ENCODE results near the gene SUMO2.

SUMO2 gene

GRCh38 chr17:75124041-75124818, 58.5 kb downstream of the SUMO2 start (continued):
- TF ChIP-seq, protein P1, sequence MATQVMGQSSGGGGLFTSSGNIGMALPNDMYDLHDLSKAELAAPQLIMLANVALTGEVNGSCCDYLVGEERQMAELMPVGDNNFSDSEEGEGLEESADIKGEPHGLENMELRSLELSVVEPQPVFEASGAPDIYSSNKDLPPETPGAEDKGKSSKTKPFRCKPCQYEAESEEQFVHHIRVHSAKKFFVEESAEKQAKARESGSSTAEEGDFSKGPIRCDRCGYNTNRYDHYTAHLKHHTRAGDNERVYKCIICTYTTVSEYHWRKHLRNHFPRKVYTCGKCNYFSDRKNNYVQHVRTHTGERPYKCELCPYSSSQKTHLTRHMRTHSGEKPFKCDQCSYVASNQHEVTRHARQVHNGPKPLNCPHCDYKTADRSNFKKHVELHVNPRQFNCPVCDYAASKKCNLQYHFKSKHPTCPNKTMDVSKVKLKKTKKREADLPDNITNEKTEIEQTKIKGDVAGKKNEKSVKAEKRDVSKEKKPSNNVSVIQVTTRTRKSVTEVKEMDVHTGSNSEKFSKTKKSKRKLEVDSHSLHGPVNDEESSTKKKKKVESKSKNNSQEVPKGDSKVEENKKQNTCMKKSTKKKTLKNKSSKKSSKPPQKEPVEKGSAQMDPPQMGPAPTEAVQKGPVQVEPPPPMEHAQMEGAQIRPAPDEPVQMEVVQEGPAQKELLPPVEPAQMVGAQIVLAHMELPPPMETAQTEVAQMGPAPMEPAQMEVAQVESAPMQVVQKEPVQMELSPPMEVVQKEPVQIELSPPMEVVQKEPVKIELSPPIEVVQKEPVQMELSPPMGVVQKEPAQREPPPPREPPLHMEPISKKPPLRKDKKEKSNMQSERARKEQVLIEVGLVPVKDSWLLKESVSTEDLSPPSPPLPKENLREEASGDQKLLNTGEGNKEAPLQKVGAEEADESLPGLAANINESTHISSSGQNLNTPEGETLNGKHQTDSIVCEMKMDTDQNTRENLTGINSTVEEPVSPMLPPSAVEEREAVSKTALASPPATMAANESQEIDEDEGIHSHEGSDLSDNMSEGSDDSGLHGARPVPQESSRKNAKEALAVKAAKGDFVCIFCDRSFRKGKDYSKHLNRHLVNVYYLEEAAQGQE (tag by site-specific recombination; IDR thresholded peaks at IDR 0.05), result no peak
- TF ChIP-seq, protein P2, sequence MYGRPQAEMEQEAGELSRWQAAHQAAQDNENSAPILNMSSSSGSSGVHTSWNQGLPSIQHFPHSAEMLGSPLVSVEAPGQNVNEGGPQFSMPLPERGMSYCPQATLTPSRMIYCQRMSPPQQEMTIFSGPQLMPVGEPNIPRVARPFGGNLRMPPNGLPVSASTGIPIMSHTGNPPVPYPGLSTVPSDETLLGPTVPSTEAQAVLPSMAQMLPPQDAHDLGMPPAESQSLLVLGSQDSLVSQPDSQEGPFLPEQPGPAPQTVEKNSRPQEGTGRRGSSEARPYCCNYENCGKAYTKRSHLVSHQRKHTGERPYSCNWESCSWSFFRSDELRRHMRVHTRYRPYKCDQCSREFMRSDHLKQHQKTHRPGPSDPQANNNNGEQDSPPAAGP (tag by site-specific recombination; IDR thresholded peaks at IDR 0.05), result peak; percentile 98
- TF ChIP-seq GLIS2 (tag by site-specific recombination; IDR thresholded peaks at IDR 0.05), result peak; percentile 70
- TF ChIP-seq SCRT1 (tag by site-specific recombination; IDR thresholded peaks at IDR 0.05; ENCODE audit: borderline replicate concordance), result no peak
- TF ChIP-seq BCL11A (tag by site-specific recombination; IDR thresholded peaks at IDR 0.05; ENCODE audit: low read depth), result no peak

GRCh38 chr17:75118307-75118706, 64.5 kb downstream of the SUMO2 start:
- peaks cover 4% of the 10 kb centered on the region; the same call in 1 of the 2 replicates for H3K4me1 ChIP-seq (ENCODE audit: control insufficient read depth, insufficient read depth, low read length)
- POLR2A ChIA-PET, result interaction anchor here (0.6 to 1.8 kb wide), 3 partner anchors 14 to 37 kb away, joined by 3 to 8 read pairs (median 3); partner anchors contain the start of gene SLC16A5
- no peak overlapping the region for H3K4me3 ChIP-seq (ENCODE audit: low read depth, low read length)
- CTCF ChIA-PET, result interaction anchor here (0.5 to 5.8 kb wide), 6 partner anchors 7 to 194 kb away, joined by 3 to 86 read pairs (median 6); partner anchors contain the start of gene NT5C
- no peaks in the 10 kb centered on the region for H3K9me3 ChIP-seq (ENCODE audit: control insufficient read depth, insufficient read depth, low read depth, low read length)
- H3K27ac ChIP-seq (ENCODE audit: extremely low read depth, low read depth, low read length), result no peak overlapping the region
- TF ChIP-seq, protein P3, sequence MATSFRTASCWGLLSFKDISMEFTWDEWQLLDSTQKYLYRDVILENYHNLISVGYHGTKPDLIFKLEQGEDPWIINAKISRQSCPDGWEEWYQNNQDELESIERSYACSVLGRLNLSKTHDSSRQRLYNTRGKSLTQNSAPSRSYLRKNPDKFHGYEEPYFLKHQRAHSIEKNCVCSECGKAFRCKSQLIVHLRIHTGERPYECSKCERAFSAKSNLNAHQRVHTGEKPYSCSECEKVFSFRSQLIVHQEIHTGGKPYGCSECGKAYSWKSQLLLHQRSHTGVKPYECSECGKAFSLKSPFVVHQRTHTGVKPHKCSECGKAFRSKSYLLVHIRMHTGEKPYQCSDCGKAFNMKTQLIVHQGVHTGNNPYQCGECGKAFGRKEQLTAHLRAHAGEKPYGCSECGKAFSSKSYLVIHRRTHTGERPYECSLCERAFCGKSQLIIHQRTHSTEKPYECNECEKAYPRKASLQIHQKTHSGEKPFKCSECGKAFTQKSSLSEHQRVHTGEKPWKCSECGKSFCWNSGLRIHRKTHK (tag by site-specific recombination; IDR thresholded peaks at IDR 0.05), result no peak
- TF ChIP-seq ZNF174 (tag by site-specific recombination; IDR thresholded peaks at IDR 0.05) (no peak), ZNF121 (tag by site-specific recombination; IDR thresholded peaks at IDR 0.05) (no peak), BCL6B (tag by site-specific recombination; IDR thresholded peaks at IDR 0.05) (no peak), PBX3 (CRISPR knock-in tag; IDR thresholded peaks at IDR 0.05) (no peak)
- TF ChIP-seq, protein P4, sequence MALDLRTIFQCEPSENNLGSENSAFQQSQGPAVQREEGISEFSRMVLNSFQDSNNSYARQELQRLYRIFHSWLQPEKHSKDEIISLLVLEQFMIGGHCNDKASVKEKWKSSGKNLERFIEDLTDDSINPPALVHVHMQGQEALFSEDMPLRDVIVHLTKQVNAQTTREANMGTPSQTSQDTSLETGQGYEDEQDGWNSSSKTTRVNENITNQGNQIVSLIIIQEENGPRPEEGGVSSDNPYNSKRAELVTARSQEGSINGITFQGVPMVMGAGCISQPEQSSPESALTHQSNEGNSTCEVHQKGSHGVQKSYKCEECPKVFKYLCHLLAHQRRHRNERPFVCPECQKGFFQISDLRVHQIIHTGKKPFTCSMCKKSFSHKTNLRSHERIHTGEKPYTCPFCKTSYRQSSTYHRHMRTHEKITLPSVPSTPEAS (tag by site-specific recombination; IDR thresholded peaks at IDR 0.05), result no peak
- TF ChIP-seq, protein P5, sequence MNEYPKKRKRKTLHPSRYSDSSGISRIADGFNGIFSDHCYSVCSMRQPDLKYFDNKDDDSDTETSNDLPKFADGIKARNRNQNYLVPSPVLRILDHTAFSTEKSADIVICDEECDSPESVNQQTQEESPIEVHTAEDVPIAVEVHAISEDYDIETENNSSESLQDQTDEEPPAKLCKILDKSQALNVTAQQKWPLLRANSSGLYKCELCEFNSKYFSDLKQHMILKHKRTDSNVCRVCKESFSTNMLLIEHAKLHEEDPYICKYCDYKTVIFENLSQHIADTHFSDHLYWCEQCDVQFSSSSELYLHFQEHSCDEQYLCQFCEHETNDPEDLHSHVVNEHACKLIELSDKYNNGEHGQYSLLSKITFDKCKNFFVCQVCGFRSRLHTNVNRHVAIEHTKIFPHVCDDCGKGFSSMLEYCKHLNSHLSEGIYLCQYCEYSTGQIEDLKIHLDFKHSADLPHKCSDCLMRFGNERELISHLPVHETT (tag by site-specific recombination; IDR thresholded peaks at IDR 0.05), result no peak
- H3K36me3 ChIP-seq (ENCODE audit: control insufficient read depth in 2 of 2, insufficient read depth in 1 of 2, low read length in 2 of 2), result peaks cover 3 to 46% of the 10 kb centered on the region in 2 experiments; a peak in 2 of 3 replicates
